RWPE2 (cell line): ENCODE results near the gene NBDY.

Experiments
- ATAC-seq: fragments of 200-7000 bp; cut with Tn5 transposase; 3 replicates; pipeline ENCODE4 v1.9.1; 2021; ENCODE audit warnings: low read depth
- DNase-seq: peaks from one replicate; pipeline ENCODE4 v3.0.0-alpha.2; 2020; ENCODE audit warnings: low spot score
- H3K27ac ChIP-seq: fragments of 450-650 bp; 2 replicates; pipeline ENCODE4 v1.5.1; 2017; ENCODE audit warnings: mild to moderate bottlenecking; ENCODE audit not compliant: poor library complexity, severe bottlenecking
- H3K27me3 ChIP-seq: fragments of 250-450 bp; sonication (Bioruptor Pico); 2 replicates; pipeline ENCODE4 v1.5.1; 2021; ENCODE audit warnings: mild to moderate bottlenecking, moderate library complexity; ENCODE audit not compliant: insufficient read depth, poor library complexity, severe bottlenecking
- H3K36me3 ChIP-seq: fragments of 250-450 bp; sonication (Bioruptor Pico); 2 replicates; pipeline ENCODE4 v1.5.1; 2020; ENCODE audit warnings: low read depth, mild to moderate bottlenecking, moderate library complexity
- H3K4me1 ChIP-seq: fragments of 250-450 bp; sonication (Bioruptor Pico); 2 replicates; pipeline ENCODE4 v1.5.1; 2021; ENCODE audit warnings: mild to moderate bottlenecking, moderate library complexity; ENCODE audit not compliant: insufficient read depth, poor library complexity, severe bottlenecking
- H3K4me3 ChIP-seq: fragments of 250-450 bp; sonication (Bioruptor Pico); 2 replicates; pipeline ENCODE4 v1.5.1; 2021; ENCODE audit warnings: mild to moderate bottlenecking, moderate library complexity; ENCODE audit not compliant: severe bottlenecking
- H3K9me3 ChIP-seq: fragments of 250-450 bp; sonication (Bioruptor Pico); 2 replicates; pipeline ENCODE4 v1.5.1; 2021; ENCODE audit warnings: mild to moderate bottlenecking, moderate library complexity; ENCODE audit not compliant: severe bottlenecking
- TF ChIP-seq, protein P1 (sequence below): fragments of 450-650 bp; IDR thresholded peaks from one replicate; pipeline ENCODE4 v1.5.1; 2017; ENCODE audit warnings: mild to moderate bottlenecking, moderate library complexity; ENCODE audit not compliant: poor library complexity, severe bottlenecking

NBDY gene

DNA sequence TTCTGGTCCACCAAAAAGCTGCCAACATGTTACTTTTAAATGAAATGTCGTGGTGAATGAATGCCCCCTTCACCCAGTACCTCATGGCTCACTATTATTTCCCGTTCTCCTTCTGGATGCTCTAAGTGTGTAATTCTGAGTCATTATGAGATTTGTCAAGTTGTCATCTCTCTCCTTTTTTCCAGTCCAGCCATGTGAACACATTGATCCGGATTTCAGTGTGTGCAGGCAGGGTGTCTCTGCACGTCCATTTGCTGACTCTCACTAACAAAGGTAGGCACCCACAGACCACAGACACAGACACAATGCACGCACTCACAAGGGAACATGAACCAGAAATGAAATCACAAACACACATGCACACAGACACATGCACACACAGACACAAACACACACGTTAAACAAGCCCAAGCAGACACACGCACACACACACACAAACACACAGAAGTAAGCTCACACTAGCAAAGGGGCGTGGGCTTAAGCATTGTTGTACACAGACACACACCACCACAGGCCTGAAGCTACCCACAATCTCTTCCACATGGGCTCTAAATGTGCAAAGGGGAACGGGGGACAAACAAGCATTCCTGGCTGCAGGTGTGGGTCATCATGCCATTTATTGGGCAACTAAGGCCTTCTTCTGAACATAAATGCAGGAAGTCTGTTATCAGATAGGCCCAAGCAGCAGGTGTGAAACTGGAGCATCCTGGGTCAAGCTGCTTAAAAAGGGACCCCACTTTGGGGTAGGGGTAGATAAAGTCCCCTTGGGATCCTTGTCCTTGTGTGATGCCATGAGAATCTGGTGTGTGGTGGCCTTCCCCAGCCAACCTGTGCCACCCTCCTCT, 58.1 kb downstream of the NBDY start:
- no peaks in the 10 kb centered on the region for H3K36me3 ChIP-seq
- TF ChIP-seq, protein P1, sequence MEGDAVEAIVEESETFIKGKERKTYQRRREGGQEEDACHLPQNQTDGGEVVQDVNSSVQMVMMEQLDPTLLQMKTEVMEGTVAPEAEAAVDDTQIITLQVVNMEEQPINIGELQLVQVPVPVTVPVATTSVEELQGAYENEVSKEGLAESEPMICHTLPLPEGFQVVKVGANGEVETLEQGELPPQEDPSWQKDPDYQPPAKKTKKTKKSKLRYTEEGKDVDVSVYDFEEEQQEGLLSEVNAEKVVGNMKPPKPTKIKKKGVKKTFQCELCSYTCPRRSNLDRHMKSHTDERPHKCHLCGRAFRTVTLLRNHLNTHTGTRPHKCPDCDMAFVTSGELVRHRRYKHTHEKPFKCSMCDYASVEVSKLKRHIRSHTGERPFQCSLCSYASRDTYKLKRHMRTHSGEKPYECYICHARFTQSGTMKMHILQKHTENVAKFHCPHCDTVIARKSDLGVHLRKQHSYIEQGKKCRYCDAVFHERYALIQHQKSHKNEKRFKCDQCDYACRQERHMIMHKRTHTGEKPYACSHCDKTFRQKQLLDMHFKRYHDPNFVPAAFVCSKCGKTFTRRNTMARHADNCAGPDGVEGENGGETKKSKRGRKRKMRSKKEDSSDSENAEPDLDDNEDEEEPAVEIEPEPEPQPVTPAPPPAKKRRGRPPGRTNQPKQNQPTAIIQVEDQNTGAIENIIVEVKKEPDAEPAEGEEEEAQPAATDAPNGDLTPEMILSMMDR: no peak
- DNase-seq: no peak

DNA sequence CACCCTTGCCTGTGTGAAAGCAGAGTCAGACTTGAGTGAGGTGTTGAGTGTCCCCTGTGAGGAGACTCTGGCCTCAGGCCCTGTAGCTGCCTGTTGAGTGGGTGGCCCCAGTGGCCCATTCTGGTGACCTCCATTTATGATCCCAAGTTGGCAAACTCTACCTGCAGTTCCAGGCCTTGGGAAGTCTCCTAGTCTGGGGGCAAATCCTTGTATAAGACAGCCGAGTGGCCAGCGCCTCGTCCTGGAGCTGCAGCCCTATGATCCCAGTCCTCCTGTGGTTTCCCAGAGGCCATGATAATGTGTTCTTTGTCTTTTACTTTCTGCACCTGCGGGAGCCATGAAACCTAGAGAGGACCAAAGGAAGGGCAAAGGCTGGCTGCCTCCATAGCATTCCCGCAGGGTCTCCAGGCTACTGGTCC, 58.7 kb downstream of the NBDY start:
- H3K4me3 ChIP-seq: no peak overlapping the region
- DNase-seq: no peak
- TF ChIP-seq, protein P1: no peak

More for the DNA sequence above, 58.1 kb downstream of the NBDY start:
- Histone ChIP-seq H3K4me3 (no peak overlapping the region), H3K27me3 (no peaks in the 10 kb centered on the region), H3K27ac (no peak overlapping the region), H3K9me3 (no peaks in the 10 kb centered on the region), H3K4me1 (no peaks in the 10 kb centered on the region)
- no peak for ATAC-seq

DNA sequence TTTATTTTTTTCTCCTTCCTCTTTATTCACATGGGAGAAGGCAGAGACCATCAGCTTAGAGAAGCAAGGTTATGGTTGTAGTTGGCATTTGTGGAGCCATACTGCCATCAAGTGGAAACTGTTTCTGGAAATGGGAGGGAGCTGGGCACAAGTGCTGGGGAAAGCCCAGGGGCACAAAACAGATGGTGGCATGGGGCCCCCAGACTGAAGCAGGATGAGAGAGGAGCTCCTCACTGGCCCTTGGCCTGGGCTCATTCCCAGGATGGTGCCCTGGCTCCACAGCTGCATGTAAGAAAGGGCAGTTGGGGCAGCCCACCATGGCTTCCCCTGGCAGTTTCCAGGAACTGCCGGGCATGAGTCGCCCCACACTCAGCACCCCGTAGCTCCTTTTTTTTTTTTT, 59.2 kb downstream of the NBDY start:
- Histone ChIP-seq H3K4me1 (no peaks in the 10 kb centered on the region), H3K9me3 (no peaks in the 10 kb centered on the region), H3K4me3 (no peak overlapping the region), H3K27me3 (no peaks in the 10 kb centered on the region), H3K36me3 (no peaks in the 10 kb centered on the region), H3K27ac (no peak overlapping the region)
- TF ChIP-seq, protein P1: no peak
- DNase-seq (no peak), ATAC-seq (no peak)

More for the DNA sequence above, 58.7 kb downstream of the NBDY start:
- no peaks in the 10 kb centered on the region for H3K36me3 ChIP-seq
- no peak overlapping the region for H3K27ac ChIP-seq
- ATAC-seq: no peak
- H3K9me3 ChIP-seq: no peaks in the 10 kb centered on the region
- H3K4me1 ChIP-seq: no peaks in the 10 kb centered on the region
- H3K27me3 ChIP-seq: no peaks in the 10 kb centered on the region

DNA sequence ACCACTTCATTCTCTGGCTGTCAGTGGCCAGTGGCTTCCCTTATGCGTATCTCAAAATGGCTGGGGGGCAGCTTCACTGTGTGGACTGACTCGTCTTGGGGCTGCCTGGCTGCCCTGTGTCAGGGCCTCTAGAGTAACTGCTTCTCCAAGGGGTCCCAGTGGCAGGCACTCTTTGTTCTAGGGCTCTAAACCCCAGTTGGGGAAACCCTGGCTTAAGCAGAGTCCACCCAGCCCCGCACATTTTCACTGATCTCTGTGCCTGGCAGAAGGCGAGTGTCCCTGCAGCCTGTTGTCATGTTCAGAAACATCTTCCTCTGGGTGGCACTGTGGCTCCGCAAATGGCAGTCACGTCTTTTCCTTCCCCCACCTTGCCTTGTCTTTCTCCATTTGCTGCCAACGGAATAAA, 59.7 kb downstream of the NBDY start:
- Histone ChIP-seq H3K4me1 (no peaks in the 10 kb centered on the region), H3K27me3 (no peaks in the 10 kb centered on the region), H3K27ac (no peak overlapping the region), H3K9me3 (no peaks in the 10 kb centered on the region), H3K36me3 (no peaks in the 10 kb centered on the region), H3K4me3 (no peak overlapping the region)
- no peak for DNase-seq
- TF ChIP-seq, protein P1: no peak
- ATAC-seq: no peak

DNA sequence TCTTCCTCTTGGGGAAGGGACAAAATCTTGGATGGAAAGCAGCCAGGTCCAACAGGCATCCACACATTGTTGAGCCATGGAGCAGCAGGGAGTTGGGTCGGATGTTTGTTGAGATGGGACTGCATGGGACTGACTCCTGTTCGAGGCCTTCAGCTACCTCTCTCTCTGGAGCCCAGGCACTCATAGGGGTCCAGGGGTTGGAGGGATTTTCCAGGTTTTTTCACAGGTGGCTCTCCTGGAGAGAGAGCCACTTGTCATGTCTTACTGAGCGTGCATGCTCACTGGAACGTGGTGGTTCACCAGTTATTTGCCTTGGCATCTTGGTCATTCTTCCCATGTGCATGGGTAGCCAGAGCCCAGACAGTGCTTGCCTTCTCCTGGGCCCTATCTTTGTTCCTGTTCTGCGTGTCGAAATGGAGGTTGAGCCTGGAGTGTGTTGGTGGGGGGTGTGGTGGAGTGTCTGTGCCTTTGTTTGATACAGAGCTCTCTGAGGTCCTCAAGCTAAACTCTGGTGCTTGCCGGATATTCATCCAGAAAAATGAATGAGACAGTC, 60.6 kb downstream of the NBDY start:
- no peak overlapping the region for H3K27ac ChIP-seq
- ATAC-seq: no peak
- H3K9me3 ChIP-seq: no peaks in the 10 kb centered on the region
- no peaks in the 10 kb centered on the region for H3K4me1 ChIP-seq
- no peak overlapping the region for H3K4me3 ChIP-seq
- H3K27me3 ChIP-seq: no peaks in the 10 kb centered on the region
- H3K36me3 ChIP-seq: no peaks in the 10 kb centered on the region
- no peak for DNase-seq
- TF ChIP-seq, protein P1: no peak
